ENCODE measurements around the gene RHBDL1. TPM values are rescaled to one million over a fixed set of nuclear protein-coding genes. Genes with fewer than 3 reads are reported as not detected.

The RHBDL1 gene
- total and polyA plus RNA-seq, 10 of the 15 experiments (the other 5 are each of a cell fraction or from before 2014, with no cell fraction given) = 0.04 to 1.3 (median 0.65) TPM; not detected in 5

GRCh38 chr16:678858-679813, 3.7 kb downstream of the RHBDL1 start (continued):
- TF ChIP-seq NKRF (conservative IDR thresholded peaks at IDR 0.05) = 0 out of 2 replicates have a peak, but pooled peaks have one; percentile 12
- 0 out of 2 replicates have a peak, but pooled peaks have one; percentile 10 for TF ChIP-seq LARP7 (IDR thresholded peaks at IDR 0.05)
- TF ChIP-seq ZNF24 (IDR thresholded peaks at IDR 0.05) = no peak
- TF ChIP-seq ZZZ3 (IDR thresholded peaks at IDR 0.05; ENCODE audit: control insufficient read depth, insufficient read length, low read depth) = no peak

DNA sequence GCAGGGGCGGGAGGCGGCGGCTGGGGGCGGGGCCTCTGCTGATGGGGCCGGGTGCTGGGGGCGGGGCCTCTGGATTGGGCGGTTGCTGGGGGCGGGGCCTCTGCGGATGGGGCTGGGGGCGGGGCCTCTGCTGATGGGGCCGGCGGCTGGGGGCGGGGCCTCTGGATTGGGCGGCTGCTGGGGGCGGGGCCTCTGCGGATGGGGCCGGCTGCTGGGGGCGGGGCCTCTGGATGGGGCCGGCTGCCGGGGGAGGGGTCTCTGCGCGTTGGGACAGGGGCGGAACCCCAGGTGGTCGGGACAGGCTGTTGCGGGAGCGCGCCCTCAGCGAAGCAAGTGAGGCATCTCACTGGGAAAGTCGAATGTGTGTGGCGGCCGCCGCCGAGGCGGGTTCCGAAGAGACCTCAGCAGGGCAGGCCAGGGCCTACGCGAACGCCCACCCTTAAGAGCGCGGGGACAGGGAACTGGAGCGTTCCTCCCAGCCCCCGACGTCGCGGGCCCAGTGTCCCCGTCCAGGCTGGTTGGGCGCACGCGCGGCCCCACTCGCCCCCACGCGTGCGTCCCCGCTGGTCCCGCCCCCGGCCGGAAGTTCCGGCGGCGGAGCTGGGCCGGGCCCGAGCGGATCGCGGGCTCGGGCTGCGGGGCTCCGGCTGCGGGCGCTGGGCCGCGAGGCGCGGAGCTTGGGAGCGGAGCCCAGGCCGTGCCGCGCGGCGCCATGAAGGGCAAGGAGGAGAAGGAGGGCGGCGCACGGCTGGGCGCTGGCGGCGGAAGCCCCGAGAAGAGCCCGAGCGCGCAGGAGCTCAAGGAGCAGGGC, 4.5 kb downstream of the RHBDL1 start, which contains the start of gene STUB1:
STUB1 (plus strand) TSS at position 597 of the 811 bp plus-strand sequence; CDS start at position 713, 116 bp downstream.
- POLR2A ChIA-PET = interaction anchor here (1.0 to 2.0 kb wide), 6 partner anchors 10 to 43 kb away, joined by 3 to 13 read pairs (median 4); partner anchors contain the start of genes RHOT2 and WDR24
- TF ChIP-seq SMAD1 (IDR thresholded peaks at IDR 0.05; ENCODE audit: low read depth, partially characterized antibody) (no peak), SMC3 (IDR thresholded peaks at IDR 0.05; ENCODE audit: borderline replicate concordance, low read length) (no peak), ZSCAN29 (IDR thresholded peaks at IDR 0.05) (0 out of 2 replicates have a peak, but pooled peaks have one; percentile 18), YY1 (IDR thresholded peaks at IDR 0.05; ENCODE audit: low read depth, low read length) (peak; percentile 47; the same call in 1 of the 2 replicates), GATAD2B (conservative IDR thresholded peaks at IDR 0.05; ENCODE audit: low read depth) (peak; percentile 94), NRF1 (conservative IDR thresholded peaks at IDR 0.05; ENCODE audit: low read depth, low read length) (peak; percentile 57), CREM (IDR thresholded peaks at IDR 0.05; ENCODE audit: low read depth) (no peak), USF1 (IDR thresholded peaks at IDR 0.05; ENCODE audit: borderline replicate concordance, extremely low read length, insufficient read depth, low read depth, low read length) (no peak), SIX5 (IDR thresholded peaks at IDR 0.05; ENCODE audit: low read depth, low read length, severe bottlenecking) (no peak), ZNF217 (IDR thresholded peaks at IDR 0.05) (0 out of 2 replicates have a peak, but pooled peaks have one; percentile 47), IKZF1 (conservative IDR thresholded peaks at IDR 0.05) (peak; percentile 96), SMARCA5 (IDR thresholded peaks at IDR 0.05) (peak; percentile 99)

More for the DNA sequence above, 4.5 kb downstream of the RHBDL1 start, which contains the start of gene STUB1:
- Histone ChIP-seq H3K9me3 (replicated peaks; ENCODE audit: control insufficient read depth, insufficient read depth, low read length) (no peaks in the 10 kb centered on the region), H3K4me1 (ENCODE audit: control insufficient read depth, insufficient read depth, low read length) (peaks cover 15% of the 10 kb centered on the region), H3K4me3 (peak within 1 kb of the TSS; percentile 77), H3K27ac (ENCODE audit: control insufficient read depth, insufficient read depth) (peak within 1 kb of the TSS; percentile 53), H3K9ac (ENCODE audit: control insufficient read depth, insufficient read depth, low read length) (peak within 1 kb of the TSS; percentile 88), H3K36me3 (ENCODE audit: control insufficient read depth in 2 of 2, insufficient read depth in 2 of 2, low read length in 1 of 2) (peaks cover 6 to 7% of the 10 kb centered on the region in 2 experiments; a peak in 2 of 4 replicates), H4K20me1 (ENCODE audit: control insufficient read depth, insufficient read depth) (peaks cover 6% of the 10 kb centered on the region; the same call in 1 of the 2 replicates), H2AFZ (ENCODE audit: control insufficient read depth, low read depth, low read length) (peak within 1 kb of the TSS; percentile 89), H3K79me2 (ENCODE audit: control insufficient read depth, insufficient read depth, low read length) (peaks cover 24% of the 10 kb centered on the region), H3K27me3 (replicated peaks in 1 of 2; ENCODE audit: control insufficient read depth in 2 of 2, insufficient read depth in 2 of 2, low read length in 1 of 2) (no peaks in the 10 kb centered on the region), H3K4me2 (ENCODE audit: control insufficient read depth, insufficient read depth) (peak within 1 kb of the TSS; percentile 98)
- RAD21 ChIA-PET (ENCODE audit: unreplicated experiment) = interaction anchor here (0.9 kb wide), 2 partner anchors 14 to 41 kb away, joined by 3 read pairs; partner anchors contain the start of gene ANTKMT
- CTCF ChIA-PET = interaction anchor here (1.0 to 1.5 kb wide), 2 partner anchors 10 to 13 kb away, joined by 3 to 4 read pairs; partner anchors contain the start of genes RHOT2 and WDR24
- no TSS peak for BruUV-seq (replicated peaks)
- intact Hi-C loops (cut with micrococcal nuclease; ENCODE audit: unreplicated experiment) (loop anchor here (5.0 kb wide), 1 partner anchor 43 kb away; the partner anchor contains the start of gene METTL26), in situ Hi-C loops (cut with MboI) (no loop called here)
- ATAC-seq = peak; percentile 74
- no peak for DNase-seq (ENCODE audit: low read depth, low spot score)
- FAIRE-seq = peak; percentile 57
- SMC1A ChIA-PET (ENCODE audit: uncharacterized antibody, unreplicated experiment) = no interaction called here
- 4% methylated on average over 31 of the region's 91 CpGs for WGBS (ENCODE audit: insufficient coverage, insufficient replicate concordance, low lambda C conversion rate, missing lambda C conversion rate)
